Measurements from ENCODE around the gene EXOC6B.

DNA sequence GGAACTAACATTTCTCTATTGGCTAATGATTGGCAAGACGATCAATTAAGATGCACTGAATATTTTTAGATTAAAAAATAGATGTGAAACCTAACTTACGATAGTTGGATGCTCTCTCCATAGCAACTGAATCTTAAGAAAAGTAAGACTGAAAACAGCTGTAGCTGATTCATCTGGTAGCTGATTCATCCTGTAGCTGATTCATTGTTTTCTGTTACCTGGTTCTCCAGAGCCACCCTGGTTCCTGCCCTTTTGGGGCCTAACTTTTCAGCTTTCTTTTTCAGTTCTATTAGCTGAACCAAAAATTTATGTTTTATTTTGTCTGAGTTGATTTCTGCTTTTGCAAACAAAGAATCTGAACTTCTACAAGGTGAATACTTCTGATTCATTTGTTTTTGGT, 38.7 kb upstream of the EXOC6B start:
- TF ChIP-seq, protein P1, sequence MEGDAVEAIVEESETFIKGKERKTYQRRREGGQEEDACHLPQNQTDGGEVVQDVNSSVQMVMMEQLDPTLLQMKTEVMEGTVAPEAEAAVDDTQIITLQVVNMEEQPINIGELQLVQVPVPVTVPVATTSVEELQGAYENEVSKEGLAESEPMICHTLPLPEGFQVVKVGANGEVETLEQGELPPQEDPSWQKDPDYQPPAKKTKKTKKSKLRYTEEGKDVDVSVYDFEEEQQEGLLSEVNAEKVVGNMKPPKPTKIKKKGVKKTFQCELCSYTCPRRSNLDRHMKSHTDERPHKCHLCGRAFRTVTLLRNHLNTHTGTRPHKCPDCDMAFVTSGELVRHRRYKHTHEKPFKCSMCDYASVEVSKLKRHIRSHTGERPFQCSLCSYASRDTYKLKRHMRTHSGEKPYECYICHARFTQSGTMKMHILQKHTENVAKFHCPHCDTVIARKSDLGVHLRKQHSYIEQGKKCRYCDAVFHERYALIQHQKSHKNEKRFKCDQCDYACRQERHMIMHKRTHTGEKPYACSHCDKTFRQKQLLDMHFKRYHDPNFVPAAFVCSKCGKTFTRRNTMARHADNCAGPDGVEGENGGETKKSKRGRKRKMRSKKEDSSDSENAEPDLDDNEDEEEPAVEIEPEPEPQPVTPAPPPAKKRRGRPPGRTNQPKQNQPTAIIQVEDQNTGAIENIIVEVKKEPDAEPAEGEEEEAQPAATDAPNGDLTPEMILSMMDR (IDR thresholded peaks at IDR 0.05), result no peak
- TF ChIP-seq POLR2A (IDR thresholded peaks at IDR 0.05), result no peak
